ENCODE data around the gene SNAPC3.
"Not testable (repeated sequence)": the region's sequence is repeated elsewhere in the genome, so short reads cannot be mapped to it uniquely, and the experiment has no call there.

The SNAPC3 gene

DNA sequence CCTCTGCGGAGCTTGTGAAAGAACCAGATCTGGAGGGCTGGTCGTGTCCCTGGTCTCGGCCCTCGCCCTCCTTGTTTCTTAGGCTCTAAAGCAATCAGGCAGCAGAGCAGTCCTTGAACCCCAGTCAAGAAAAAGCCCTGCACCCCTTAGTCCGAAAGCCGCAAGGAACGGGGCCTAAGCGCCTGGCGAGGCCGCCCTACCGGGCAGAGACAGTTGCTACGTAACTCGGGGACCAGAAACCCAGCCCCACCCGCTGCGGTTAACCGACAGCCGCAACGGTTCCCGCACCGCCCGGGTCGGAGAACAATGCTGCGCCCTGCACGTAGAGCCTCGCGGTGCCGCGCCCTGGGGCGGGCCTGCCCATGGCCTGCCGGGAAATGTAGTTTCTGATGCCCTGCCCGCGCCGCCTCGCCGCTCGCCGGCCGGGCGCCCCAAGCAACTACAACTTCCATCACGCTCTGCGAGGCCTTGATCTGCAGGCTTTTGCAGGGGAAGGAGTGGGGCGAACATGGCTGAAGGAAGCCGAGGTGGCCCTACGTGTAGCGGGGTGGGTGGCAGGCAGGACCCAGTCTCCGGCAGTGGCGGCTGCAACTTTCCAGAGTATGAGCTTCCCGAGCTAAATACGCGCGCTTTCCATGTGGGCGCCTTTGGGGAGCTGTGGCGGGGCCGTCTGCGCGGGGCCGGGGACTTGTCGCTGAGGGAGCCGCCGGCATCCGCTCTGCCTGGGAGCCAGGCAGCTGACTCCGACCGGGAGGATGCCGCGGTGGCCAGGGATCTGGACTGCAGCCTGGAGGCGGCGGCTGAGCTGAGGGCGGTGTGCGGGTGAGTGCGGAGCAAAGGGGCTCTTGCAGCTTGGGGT lies at the start of gene SNAPC3:
TSS of gene SNAPC3 (plus strand) at position 505 of the 859 bp plus-strand sequence. CDS start at position 509, 4 bp downstream.
- peak; percentile 64 for DNase-seq (ENCODE audit: low read depth)

DNA sequence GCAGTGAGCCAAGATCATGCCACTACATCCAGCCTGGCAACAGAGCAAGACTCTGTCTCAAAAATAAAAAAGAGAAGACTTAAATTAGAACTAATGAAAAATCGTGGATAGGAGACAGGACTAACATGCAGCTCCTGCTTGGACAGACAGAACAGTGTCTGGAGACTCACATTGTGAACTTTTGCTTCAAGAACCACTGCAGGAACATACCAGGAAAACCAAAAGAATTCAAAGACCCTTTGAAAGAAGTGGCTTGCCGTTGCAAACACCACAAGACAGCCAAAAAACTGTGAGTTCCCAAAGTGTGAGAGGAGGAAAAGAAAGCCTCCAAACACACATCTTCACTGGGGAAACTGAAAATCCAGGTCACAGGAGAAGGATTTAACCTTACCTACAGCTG lies 48.8 kb upstream of the SNAPC3 start:
- DNase-seq (ENCODE audit: low read depth), result no peak

- DNase-seq (ENCODE audit: low read depth), result no peak
These were observed 48.4 kb upstream of the SNAPC3 start for GRCh38 chr9:15374310-15374709.

- DNase-seq (ENCODE audit: low read depth), result no peak
These were observed 47.9 kb upstream of the SNAPC3 start for GRCh38 chr9:15374825-15375224.

DNA sequence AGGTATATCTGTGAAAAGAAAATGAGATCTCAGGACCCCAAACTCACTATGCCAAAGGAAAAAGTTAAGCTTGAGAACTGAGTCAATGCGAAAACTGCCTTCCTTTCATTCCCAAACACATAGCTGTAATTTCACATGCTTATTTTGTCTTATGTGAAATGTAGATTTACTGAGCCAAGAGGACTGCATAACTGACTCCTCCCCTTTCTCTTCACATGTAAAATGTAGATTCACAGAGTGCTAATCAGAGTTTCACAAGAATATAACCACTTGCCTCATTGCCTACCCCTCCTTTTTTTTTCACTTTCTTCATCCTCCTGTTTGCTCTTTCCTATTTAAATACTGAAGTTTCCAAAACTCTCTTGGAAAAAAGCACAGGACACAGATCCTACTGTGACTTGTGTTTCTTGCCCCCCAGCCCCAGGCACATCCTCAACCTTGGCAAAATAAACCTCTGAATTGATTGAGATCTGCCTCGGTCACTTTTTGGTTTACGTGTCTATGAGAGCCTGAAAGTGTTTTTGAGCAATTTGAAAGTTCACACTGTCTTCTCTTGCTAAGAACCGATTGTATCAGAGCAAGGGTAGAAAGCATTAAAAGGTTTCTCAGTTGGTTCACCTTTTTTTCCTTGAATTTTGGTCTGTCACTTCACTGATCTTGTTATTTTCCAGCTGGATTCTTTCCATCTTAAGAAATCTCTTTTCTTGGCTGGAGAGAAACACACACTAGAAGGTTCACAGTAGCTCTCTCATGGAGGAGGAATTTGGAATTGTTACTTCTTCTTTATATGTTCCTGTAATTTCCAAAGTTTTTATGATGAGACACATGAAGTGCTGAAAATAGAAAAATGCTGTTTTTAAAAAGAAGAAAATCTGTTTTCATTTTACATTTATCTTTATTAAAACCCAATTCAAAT lies 44.8 kb upstream of the SNAPC3 start:
- DNase-seq (ENCODE audit: low read depth), result no peak

- DNase-seq (ENCODE audit: low read depth), result not testable (repeated sequence)
These were observed 43.4 kb upstream of the SNAPC3 start for GRCh38 chr9:15379317-15379716.

GRCh38 chr9:15379888-15380287 lies 42.8 kb upstream of the SNAPC3 start:
- DNase-seq (ENCODE audit: low read depth), result not testable (repeated sequence)

- DNase-seq (ENCODE audit: low read depth), result no peak
These were observed 41.2 kb upstream of the SNAPC3 start for GRCh38 chr9:15381491-15381890.

GRCh38 chr9:15386465-15386864 lies 36.2 kb upstream of the SNAPC3 start:
- no peak for DNase-seq (ENCODE audit: low read depth)

GRCh38 chr9:15389173-15389572 lies 33.5 kb upstream of the SNAPC3 start:
- DNase-seq (ENCODE audit: low read depth), result no peak

- DNase-seq (ENCODE audit: low read depth), result no peak
These were observed 33.0 kb upstream of the SNAPC3 start for GRCh38 chr9:15389631-15390030.

DNA sequence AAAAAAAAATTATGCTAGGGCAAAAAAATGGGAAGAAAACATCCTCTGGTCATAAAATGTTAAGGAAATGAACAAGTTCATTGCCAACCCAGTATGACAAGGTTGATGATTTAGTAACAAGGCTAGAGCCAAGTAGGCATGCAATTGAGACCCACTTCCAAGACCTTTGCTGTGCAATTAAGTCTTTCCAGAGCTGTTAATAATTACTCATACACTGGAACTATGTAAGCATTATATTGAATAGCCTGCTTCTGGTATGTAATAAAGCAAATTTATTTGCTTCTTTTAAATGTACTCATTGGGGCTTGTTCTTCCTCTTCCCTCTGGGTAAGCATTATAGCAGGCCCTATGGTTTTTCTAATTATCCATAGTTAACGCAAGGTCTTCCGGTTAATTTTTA lies 32.5 kb upstream of the SNAPC3 start:
- DNase-seq (ENCODE audit: low read depth), result no peak

DNA sequence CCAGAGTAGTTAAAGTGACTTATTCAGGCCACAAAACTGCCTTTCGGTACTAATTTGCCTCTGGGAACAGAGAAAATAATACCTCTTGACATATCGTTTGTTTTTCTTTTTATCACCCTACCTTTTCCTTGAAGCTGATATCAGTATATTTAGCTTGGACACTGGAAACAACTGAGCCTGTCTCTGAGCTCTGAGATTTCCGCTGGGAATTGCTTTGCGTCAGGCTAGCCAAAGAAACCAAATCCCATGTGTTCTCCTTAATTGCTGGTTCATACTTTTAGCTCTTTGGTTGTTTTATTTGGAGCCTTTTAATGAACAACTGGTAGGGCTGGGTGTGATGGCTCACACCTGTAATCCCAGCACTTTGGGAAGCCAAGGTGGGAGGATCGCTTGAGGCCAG lies 30.3 kb upstream of the SNAPC3 start:
- no peak for DNase-seq (ENCODE audit: low read depth)

DNA sequence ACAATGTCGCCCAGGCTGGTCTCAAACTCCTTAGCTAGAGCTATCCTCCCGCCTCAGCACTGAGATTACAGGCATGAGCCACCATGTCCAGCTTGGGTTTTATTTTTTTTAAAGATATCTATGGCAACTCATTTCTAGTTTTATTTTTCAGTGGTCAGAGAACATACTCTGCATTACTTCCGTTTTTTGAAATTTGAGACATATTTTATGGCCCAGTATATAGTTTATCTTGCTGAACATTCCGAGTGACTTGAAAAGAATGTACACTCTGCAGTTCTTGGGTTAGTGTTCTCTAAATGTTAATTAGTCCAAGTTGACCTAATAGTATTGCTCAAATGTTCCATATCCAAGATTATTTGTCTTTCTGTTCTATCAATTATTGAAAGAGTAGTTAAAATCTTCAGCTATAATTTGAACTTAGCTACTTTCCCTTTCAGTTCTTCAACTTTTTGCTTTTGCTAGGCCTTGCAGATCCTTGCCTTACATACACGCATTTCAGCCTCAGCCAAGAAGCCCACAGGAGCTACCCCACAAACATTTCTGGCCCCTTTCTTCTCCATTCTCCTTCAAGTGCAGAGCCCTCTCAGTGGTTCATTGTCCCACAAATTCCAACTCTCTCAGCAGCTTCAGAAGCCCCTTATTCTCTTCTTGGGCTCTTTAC lies 22.3 kb upstream of the SNAPC3 start:
- DNase-seq (ENCODE audit: low read depth), result no peak

DNA sequence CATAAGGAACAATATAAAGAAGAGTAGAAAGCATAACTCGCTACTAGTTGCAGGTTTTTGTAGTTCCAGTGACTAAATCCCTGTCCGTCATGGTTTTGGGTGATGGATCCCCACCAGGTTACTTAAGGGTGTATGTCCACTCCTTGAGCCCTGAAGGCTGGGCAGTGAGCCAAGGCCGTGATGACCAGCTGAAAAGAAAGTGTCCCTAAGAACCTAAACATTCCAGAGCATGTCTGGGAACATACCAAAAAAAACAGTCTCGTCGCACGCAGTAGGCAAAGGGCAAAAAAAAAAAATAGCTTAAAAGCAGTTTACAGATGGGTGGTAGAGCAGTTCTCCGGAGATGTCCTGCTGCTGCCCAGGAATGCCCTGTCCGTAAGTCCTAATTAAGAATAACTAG lies 21.4 kb upstream of the SNAPC3 start:
- no peak for DNase-seq (ENCODE audit: low read depth)

- no peak for DNase-seq (ENCODE audit: low read depth)
These were observed 19.5 kb upstream of the SNAPC3 start for GRCh38 chr9:15403155-15403554.

- no peak for DNase-seq (ENCODE audit: low read depth)
These were observed 18.5 kb upstream of the SNAPC3 start for GRCh38 chr9:15404171-15404570.

DNA sequence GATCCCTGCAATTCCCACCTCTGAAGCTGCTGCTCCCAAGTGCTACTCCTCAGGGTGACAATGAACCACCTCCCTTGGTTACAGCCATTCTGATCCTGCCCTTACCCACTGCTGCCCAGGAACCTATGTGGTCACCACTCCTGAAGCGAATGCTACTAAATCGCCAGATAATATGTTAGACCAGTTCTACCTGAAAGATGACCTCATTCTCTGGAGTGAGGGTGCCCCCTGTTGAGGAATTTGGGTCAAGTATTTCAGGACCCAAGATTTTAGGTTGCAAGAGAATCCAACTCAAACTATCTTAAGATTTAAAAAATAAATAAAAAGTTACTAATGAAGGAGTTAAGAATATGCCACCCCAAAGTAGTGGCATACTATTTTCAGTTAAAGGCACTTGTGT lies 5.8 kb upstream of the SNAPC3 start:
- no peak for DNase-seq (ENCODE audit: low read depth)

GRCh38 chr9:15417626-15418025 lies 5.0 kb upstream of the SNAPC3 start:
- DNase-seq (ENCODE audit: low read depth), result no peak

DNA sequence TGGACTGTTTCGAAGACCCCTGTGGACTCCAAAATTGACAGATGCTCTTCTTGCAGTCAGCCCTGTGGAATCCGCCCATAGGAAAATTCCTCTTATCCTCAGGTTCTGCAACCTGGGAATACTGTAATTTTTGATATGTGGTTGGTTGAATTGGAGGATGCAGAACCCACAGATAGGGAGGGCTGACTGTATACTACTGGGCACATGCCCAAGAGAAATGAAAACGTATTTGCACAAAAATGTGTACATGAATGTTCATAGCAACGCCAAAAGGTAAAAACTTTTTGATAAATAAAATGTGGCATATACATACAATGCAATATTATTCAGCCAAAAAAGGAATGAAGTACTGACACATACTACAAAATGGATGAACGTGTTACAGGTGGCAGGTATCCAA lies 1.9 kb upstream of the SNAPC3 start:
- no peak for DNase-seq (ENCODE audit: low read depth)

GRCh38 chr9:15421532-15421931 lies 1.1 kb upstream of the SNAPC3 start:
- DNase-seq (ENCODE audit: low read depth), result no peak

GRCh38 chr9:15421990-15422371 lies 695 bp upstream of the SNAPC3 start:
- DNase-seq (ENCODE audit: low read depth), result no peak

Data from CMK (cell line).